Mesenteric fat pad (tissue), 1 donor: ENCODE measurements around the gene TIMM44. TPM values are rescaled to one million over a fixed set of nuclear protein-coding genes. Genes with fewer than 3 reads are reported as not detected.
"Not testable (repeated sequence)": the region's sequence is repeated elsewhere in the genome, so short reads cannot be mapped to it uniquely, and the experiment has no call there.

Experiments
- DNase-seq: peaks from one replicate; pipeline ENCODE4 v3.0.0-alpha.2; 2020; ENCODE audit warnings: low spot score
- total RNA-seq: library from RNA; stranded (reverse); fragmentation: NEBNext Ultra II Directional; extraction: Animal tissue kit (Norgen Biotek cat#: 25700); gene quantifications from one replicate; pipeline ENCODE4 v1.2.1, GENCODE V29; 2021
- donor health status: DM: yes; HTN: yes; CAD: no.

Gene TIMM44
- total RNA-seq, 1 donor from 2014 or later, result 48.9 TPM

GRCh38 chr19:7953060-7953459 lies 9.6 kb upstream of the TIMM44 start:
- no peak for DNase-seq

- DNase-seq, result no peak
These were observed 4.5 kb upstream of the TIMM44 start for GRCh38 chr19:7947939-7948338.

GRCh38 chr19:7944177-7944761 lies 803 bp upstream of the TIMM44 start:
- DNase-seq, result no peak

DNA sequence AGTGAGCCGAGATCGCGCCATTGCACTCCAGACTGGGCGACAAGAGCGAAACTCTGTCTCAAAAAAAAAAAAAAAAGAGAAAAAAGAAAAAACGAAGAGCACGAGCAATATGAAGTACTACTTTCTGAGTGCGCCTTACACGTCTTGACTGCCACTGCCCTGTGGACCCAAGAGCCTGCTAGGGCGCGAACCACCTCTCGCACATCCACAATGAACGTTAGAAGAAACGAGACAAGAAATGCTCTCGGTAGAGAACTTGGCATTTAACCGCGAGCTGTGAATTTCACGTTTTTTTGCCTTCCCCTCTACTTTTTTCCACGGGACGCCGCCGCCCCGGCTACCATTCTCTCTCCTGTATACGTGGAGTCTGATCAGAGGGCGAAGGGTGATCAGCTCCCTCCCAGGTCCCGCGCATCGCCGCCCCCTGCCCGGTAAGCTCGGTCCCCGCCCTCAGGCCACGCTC lies 454 bp downstream of the TIMM44 start:
- no peak for DNase-seq

DNA sequence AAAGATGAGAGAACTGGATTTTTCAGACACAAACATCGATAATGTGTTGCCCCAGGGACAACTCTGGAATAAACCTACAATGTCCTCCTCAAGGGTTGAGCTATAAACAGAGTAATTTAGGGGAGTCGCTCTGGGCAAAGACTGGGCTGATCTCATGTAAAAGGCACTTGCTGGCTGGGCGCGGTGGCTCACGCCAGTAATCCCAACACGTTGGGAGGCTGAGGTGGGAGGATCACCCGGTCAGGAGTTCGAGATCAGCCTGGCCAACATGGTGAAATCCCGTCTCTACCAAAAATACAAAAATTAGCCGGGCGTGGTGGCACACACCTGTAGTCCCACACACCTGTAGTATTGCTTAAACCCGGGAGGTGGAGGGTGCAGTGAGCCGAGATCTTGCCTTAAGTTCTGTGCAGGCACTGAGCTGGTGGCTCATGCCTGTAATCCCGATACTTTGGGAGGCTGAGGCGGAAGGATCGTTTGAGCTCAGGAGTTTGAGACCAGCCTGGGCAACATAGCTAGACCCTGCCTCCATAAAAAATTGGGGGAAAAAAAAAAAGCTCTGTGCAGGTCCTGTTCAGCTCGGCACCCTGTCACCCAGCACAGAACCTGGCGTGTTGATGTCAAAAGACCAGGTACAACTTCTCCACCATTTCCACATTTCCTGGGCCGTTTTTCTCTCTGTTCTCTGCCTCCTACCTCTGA lies 1.4 kb downstream of the TIMM44 start:
- DNase-seq, result no peak

GRCh38 chr19:7940841-7941240 lies 2.6 kb downstream of the TIMM44 start:
- no peak for DNase-seq

- no peak for DNase-seq
These were observed 8.7 kb downstream of the TIMM44 start for GRCh38 chr19:7934766-7935165.

DNA sequence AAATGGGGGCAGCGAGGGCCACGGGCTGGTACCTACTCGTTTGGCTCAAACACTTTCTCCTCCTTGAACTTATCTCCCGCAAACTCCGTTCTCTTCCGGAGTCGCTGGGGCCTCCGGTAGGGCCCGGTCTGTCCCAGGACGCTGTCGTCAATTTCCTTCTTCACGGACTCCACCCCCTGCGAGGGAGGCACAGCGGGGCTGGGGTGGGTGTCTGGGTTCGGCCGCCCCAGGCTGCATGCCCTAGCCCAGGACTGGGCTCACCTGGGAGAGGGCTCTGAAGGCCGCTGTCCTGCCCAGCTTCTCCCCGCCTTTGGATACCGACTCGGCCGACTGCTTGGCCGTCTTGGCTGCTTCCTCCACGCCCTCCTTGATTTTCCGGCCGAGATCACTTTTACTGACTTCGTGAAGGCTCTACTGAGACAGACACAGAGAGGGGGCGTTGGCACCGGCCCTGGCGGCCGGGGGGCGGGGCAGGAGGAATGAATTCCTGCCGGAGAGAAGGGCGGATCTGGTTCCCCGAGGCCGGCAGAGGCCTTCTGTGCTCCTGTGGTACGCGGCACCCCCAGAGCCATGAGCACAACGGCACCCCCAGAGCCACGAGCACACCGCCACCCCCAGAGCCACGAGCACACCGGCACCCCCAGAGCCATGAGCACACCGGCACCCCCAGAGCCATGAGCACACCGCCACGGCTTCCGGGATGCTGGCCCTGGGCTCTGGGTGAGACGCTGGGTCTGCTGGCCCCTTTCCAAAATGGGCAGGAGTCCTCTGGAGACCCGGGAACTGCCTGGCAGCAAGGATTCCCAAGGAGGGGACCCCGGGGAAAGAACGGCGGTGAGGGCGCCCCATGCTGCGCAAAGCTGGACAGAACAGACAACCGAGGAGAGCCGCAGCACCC lies 9.4 kb downstream of the TIMM44 start:
- DNase-seq, result no peak

- no peak for DNase-seq
These were observed 10.1 kb downstream of the TIMM44 start for GRCh38 chr19:7933411-7933810.

DNA sequence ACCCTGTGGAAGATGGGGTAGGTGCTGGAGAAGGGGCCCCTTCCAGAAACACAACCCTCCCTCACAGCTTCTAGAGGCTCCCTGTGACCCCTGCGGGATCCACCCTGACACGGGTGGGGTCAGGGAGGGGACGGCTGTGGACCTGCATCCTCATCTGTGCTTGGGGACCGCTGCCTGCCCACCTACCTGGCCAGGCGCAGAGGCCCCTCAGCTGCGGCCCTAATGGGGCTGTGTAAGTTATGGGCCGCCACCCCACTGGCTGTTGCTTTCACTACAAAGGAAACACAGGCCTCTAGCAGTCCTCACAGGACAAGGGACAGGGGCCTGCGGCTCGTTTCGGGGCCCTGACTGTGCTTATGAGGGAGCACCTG lies 10.6 kb downstream of the TIMM44 start:
- DNase-seq, result no peak

DNA sequence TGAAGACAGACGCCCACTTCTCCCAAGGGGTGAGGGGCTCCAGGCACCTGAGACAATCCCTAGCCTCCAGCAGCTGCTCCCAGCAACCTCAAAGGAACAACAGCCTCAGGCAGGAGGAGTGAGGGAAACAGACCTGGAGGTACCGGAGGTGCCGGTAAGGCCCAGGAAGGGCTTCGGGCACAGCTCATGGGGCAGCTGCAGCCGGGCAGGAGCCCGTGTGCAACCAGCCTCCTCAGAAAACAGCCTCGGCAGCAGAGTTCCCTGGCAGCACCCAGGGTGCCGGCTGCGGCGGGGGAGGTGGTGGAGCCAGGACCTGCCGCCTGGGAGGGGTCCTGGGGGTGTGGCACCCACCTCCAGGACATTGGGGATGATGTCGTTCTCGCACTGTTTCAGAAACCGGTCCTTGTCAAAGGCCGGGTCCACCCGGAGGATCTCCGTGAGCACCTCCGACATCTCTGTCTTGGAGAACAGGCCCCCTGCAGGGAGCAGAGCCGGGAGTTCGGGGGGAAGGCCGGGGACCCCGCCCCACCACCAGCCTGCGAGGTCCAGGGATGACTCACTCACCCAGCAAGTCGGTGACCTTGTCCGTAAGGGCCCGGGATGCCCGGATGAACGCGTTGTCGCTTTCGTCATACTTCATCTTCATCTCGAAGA lies 11.1 kb downstream of the TIMM44 start:
- DNase-seq, result no peak

DNA sequence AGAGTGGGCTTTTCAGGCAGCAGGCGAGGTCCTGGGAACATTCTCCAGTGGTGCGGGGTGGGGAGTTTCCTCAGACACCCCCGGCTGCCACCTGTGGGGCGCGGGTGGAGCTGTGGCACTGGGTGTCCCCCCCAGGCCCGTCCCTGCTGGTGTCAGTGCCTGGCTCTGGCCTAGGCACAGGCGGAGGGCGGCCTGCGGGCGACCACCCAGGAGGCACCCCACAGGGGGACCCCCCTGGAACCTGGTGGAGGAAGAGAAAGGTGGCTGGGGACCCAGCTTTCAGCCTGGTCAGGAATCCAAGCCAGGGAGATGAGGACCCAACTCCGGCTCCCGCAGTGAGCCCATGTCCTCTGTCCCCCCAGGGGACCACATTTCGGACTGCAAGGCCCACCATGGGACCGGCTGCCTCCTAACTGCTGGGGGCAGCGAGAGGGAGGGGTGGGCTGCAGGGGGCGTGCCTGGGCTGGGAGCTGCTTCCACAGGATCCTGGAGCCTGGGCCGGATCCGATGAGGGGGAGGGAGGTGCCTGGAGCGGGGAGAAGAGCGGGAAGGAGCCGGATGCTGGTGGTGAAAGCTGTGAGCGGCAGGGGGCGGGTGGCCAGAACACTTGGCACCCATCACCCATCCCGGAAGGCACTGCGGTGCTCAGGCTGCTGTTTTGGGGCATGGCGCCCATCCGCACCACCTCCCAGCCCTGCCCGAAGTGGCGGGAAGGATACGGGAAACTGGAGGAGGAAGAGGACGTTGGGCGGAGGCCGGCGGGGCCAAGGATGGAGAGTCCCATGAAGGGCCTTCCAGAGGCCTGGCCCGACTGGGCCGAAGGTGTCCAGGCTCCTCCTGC lies 12.0 kb downstream of the TIMM44 start:
- no peak for DNase-seq

GRCh38 chr19:7930765-7931164 lies 12.7 kb downstream of the TIMM44 start:
- DNase-seq, result no peak

DNA sequence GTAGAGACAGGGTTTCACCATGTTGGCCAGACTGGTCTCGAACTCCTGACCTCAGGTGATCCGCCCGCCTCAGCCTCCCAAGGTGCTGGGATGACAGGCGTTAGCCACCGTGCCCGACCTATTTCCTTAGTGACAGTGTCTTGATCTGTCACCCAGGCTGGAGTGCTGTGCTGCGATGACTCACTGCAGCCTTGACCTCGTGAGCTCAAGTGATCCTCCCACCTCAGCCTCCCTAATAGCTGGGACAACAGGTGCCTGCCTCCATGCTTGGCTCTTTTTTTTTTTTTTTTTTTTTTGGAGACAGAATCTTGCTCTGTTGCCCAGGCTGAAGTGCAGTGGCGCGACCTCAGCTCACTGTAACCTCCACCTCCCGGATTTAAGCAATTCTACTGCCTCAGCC lies 13.4 kb downstream of the TIMM44 start:
- not testable (repeated sequence) for DNase-seq

- no peak for DNase-seq
These were observed 14.4 kb downstream of the TIMM44 start for GRCh38 chr19:7928741-7929701.

- no peak for DNase-seq
These were observed 15.1 kb downstream of the TIMM44 start for GRCh38 chr19:7928334-7928706.

DNA sequence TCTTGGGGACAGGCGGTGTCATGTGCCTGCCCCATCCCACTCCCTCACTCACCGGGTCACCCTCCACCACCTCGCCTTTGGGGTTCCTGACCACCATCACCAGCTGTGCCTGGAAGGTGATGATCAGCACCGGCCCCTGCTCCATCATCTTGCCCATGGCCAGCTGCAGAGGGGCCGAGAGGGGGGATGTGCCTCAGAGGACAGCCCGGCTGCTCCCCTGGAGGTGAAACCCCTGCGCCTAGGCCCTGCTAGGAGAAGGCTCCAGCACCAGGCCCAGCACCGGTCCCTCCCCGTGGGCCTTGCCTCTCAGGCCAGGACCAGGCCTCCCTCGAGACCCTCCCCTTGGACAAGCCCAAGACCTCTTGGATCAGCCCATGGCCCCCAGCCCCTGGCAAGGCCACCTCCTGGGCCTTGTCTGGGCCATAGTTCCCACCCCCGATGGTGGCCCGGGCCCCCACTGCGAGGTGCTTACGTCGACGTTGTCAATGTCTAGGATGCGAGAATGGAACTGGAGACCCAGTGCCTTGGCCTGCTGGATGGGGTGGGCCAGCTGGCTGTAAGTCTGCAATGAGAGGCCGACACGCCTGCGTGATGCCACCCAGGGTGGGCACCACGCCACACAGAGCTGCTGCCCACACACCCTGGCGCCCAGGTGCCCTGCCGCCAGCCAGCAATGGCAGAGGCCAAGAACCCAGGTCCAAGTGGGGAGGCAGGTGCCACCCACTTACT lies 15.7 kb downstream of the TIMM44 start:
- DNase-seq, result no peak

DNA sequence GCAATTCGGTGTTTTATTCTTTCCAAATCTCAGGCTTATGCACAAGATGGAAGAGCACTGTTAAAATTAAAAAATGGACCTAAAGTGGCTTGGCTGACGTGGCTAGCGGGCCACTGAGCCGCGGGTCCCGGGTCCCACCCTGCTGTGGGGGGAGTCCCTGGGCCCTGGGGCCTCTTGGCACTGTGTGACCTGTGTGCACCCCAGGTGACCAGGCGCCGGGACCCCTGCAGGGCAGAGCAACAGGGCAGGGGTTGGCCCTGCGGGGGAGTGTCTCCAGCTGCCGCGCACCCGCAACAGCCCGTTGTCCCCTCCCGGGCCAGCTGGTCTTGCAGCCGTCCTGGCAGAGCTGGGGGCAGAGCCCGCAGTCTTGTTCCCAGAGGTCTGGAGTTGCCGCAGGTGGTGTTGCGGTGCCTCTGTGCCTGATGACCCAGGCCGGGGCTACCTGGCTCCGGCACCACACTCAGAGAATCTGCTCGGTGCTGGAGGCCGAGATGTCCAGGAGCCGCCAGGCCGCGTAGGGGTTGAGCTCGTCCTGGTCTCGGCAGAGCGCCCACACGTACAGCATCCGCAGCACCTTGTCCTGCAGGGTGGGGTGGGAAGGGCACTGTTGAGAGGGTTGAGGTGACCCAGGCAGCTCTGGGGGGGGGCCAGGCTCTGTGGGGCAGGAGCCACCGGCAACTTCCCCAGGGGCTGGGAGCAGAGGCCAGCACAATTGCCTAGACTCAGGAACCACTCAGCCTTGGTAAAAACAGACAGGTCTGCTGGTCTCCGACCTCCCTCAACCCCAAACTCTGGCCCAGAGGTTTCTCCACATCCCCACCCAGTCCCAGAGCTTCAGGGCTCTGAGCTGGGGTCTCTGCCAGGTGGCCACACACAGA lies 16.5 kb downstream of the TIMM44 start:
- DNase-seq, result no peak
